Measurements from ENCODE around the gene NFIL3. TPM values are rescaled to one million over a fixed set of nuclear protein-coding genes. Genes with fewer than 3 reads are reported as not detected.

NFIL3 gene
- total RNA-seq, 1 experiment from 2014 or later, result 13.3 TPM

DNA sequence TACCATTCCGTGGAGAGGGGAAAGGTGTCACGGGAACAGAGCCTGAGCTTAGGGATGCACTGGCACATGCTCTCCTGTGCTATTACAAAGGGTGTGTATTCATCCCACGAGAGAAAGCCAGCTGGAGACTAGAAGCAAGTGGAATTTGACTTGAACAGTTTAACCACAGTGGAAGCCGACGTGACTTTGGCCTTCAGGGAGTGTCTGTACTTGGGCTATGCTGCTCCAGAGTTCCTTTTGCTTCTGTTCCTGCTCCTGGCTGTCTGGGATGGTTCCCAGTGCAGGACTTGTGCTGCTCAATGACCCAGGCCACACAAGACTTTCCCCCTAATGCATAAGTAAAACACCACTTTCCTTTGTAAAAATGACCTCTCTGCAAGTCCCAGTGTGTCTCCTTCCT, 7.9 kb upstream of the NFIL3 start:
- Histone ChIP-seq H3K27me3 (ENCODE audit: control insufficient read depth, insufficient read depth, low read length) (no peaks in the 10 kb centered on the region), H3K4me3 (ENCODE audit: low read depth in 2 of 2, low read length in 2 of 2) (no peak overlapping the region), H3K27ac (ENCODE audit: low read length) (no peak overlapping the region), H3K4me1 (ENCODE audit: control insufficient read depth, insufficient read depth, low read length) (no peaks in the 10 kb centered on the region), H3K9me3 (ENCODE audit: control insufficient read depth, insufficient read depth, low read depth, low read length) (no peaks in the 10 kb centered on the region), H3K36me3 (ENCODE audit: control insufficient read depth, insufficient read depth, low read length) (no peaks in the 10 kb centered on the region; the same call in 1 of the 2 replicates)
- ChIA-PET CTCF (no interaction called here), POLR2A (no interaction called here)
- ATAC-seq, result no peak
- no TSS peak for BruUV-seq (replicated peaks)
- in situ Hi-C loops (cut with HindIII; ENCODE audit: low pct_unique_long_range_greater_than_20kb, low sequenced_read_pairs), result no loop called here
- DNase-seq (ENCODE audit: low read depth, low spot score), result no peak
- TF ChIP-seq, protein P1, sequence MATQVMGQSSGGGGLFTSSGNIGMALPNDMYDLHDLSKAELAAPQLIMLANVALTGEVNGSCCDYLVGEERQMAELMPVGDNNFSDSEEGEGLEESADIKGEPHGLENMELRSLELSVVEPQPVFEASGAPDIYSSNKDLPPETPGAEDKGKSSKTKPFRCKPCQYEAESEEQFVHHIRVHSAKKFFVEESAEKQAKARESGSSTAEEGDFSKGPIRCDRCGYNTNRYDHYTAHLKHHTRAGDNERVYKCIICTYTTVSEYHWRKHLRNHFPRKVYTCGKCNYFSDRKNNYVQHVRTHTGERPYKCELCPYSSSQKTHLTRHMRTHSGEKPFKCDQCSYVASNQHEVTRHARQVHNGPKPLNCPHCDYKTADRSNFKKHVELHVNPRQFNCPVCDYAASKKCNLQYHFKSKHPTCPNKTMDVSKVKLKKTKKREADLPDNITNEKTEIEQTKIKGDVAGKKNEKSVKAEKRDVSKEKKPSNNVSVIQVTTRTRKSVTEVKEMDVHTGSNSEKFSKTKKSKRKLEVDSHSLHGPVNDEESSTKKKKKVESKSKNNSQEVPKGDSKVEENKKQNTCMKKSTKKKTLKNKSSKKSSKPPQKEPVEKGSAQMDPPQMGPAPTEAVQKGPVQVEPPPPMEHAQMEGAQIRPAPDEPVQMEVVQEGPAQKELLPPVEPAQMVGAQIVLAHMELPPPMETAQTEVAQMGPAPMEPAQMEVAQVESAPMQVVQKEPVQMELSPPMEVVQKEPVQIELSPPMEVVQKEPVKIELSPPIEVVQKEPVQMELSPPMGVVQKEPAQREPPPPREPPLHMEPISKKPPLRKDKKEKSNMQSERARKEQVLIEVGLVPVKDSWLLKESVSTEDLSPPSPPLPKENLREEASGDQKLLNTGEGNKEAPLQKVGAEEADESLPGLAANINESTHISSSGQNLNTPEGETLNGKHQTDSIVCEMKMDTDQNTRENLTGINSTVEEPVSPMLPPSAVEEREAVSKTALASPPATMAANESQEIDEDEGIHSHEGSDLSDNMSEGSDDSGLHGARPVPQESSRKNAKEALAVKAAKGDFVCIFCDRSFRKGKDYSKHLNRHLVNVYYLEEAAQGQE (IDR thresholded peaks at IDR 0.05; ENCODE audit: insufficient read depth in 1 of 2, low read depth in 2 of 2, low read length in 1 of 2), result no peak
- no peak for TF ChIP-seq POLR2AphosphoS5 (IDR thresholded peaks at IDR 0.05; ENCODE audit: low read depth, low read length)
- TF ChIP-seq CTCF (IDR thresholded peaks at IDR 0.05), result no peak
- no peak for TF ChIP-seq TCF7L2 (IDR thresholded peaks at IDR 0.05; ENCODE audit: low read depth, low read length)
- TF ChIP-seq SIN3A (IDR thresholded peaks at IDR 0.05; ENCODE audit: borderline replicate concordance, insufficient read depth, low read depth, low read length), result no peak
- intact Hi-C loops (cut with micrococcal nuclease; ENCODE audit: unreplicated experiment), result no loop called here

- no peaks in the 10 kb centered on the region for H3K27me3 ChIP-seq (ENCODE audit: control insufficient read depth, insufficient read depth, low read length)
- intact Hi-C loops (cut with micrococcal nuclease; ENCODE audit: unreplicated experiment), result no loop called here
- no peaks in the 10 kb centered on the region; the same call in 1 of the 2 replicates for H3K4me1 ChIP-seq (ENCODE audit: control insufficient read depth, insufficient read depth, low read length)
- in situ Hi-C loops (cut with HindIII; ENCODE audit: low pct_unique_long_range_greater_than_20kb, low sequenced_read_pairs), result no loop called here
- H3K9me3 ChIP-seq (ENCODE audit: control insufficient read depth, insufficient read depth, low read depth, low read length), result no peaks in the 10 kb centered on the region
- TF ChIP-seq, protein P1 (IDR thresholded peaks at IDR 0.05; ENCODE audit: insufficient read depth in 1 of 2, low read depth in 2 of 2, low read length in 1 of 2), result no peak
- no peak for TF ChIP-seq TCF7L2 (IDR thresholded peaks at IDR 0.05; ENCODE audit: low read depth, low read length)
- no peak for TF ChIP-seq SIN3A (IDR thresholded peaks at IDR 0.05; ENCODE audit: borderline replicate concordance, insufficient read depth, low read depth, low read length)
- TF ChIP-seq POLR2AphosphoS5 (IDR thresholded peaks at IDR 0.05; ENCODE audit: low read depth, low read length), result no peak
- TF ChIP-seq CTCF (IDR thresholded peaks at IDR 0.05), result no peak
- ChIA-PET POLR2A (no interaction called here), CTCF (no interaction called here)
- no peak overlapping the region for H3K27ac ChIP-seq (ENCODE audit: low read length)
- ATAC-seq (no peak), DNase-seq (ENCODE audit: low read depth, low spot score) (no peak)
- H3K4me3 ChIP-seq (ENCODE audit: low read depth in 2 of 2, low read length in 2 of 2), result no peak overlapping the region
- no TSS peak for BruUV-seq (replicated peaks)
- H3K36me3 ChIP-seq (ENCODE audit: control insufficient read depth, insufficient read depth, low read length), result no peaks in the 10 kb centered on the region; the same call in 1 of the 2 replicates
These were observed 5.9 kb upstream of the NFIL3 start for GRCh38 chr9:91429501-91429900.

Measured in Panc1 (cell line).